ENCODE data around the gene CD8B.

- no peak for TF ChIP-seq CTCF (IDR thresholded peaks at IDR 0.05)
- no peak for TF ChIP-seq POLR2A (IDR thresholded peaks at IDR 0.05)
Observed at GRCh38 chr2:86770816-86771301, 90.8 kb downstream of the CD8B start.

Data from esophagus squamous epithelium (tissue), 4 donors.